Astrocyte (in vitro differentiated cells and primary cell): ENCODE data around the gene MMP8.

Experiments
- EZH2 ChIP-seq: IDR thresholded peaks from 2 replicates; pipeline ENCODE4 v1.6.1; 2012; ENCODE audit warnings: mild to moderate bottlenecking, low read length, inconsistent platforms; ENCODE audit not compliant: insufficient read depth
- TF ChIP-seq, protein P1 (sequence below): IDR thresholded peaks from 2 replicates; pipeline ENCODE4 v1.5.1; 2011; ENCODE audit warnings: low read depth, mild to moderate bottlenecking, inconsistent platforms, low read length, moderate library complexity; ENCODE audit not compliant: insufficient read depth

DNA sequence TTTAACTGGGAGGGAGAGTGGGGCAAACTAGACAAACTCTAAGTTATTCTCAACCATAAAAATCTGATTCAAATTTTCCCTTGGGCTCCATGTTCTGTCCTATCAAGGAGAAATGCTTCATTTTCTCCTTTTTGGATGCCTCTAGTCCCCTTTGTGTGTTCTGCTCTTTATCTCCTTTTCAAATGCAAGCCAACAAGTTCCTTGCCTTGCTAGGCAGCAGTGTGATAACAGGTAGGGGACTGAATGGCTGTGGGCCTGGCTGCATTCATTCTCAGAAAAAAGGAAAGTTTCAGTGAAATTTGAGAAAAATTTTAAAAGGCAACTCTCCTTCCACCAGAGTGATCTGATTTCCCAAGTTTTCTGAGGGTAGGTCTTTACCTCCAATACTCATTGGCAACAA is 26.9 kb upstream of the MMP8 start:
- TF ChIP-seq, protein P1, sequence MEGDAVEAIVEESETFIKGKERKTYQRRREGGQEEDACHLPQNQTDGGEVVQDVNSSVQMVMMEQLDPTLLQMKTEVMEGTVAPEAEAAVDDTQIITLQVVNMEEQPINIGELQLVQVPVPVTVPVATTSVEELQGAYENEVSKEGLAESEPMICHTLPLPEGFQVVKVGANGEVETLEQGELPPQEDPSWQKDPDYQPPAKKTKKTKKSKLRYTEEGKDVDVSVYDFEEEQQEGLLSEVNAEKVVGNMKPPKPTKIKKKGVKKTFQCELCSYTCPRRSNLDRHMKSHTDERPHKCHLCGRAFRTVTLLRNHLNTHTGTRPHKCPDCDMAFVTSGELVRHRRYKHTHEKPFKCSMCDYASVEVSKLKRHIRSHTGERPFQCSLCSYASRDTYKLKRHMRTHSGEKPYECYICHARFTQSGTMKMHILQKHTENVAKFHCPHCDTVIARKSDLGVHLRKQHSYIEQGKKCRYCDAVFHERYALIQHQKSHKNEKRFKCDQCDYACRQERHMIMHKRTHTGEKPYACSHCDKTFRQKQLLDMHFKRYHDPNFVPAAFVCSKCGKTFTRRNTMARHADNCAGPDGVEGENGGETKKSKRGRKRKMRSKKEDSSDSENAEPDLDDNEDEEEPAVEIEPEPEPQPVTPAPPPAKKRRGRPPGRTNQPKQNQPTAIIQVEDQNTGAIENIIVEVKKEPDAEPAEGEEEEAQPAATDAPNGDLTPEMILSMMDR = no peak
- TF ChIP-seq EZH2 = no peak
